ENCODE results near the gene PDRG1.

- TF ChIP-seq SUZ12 (IDR thresholded peaks at IDR 0.05; ENCODE audit: extremely low read depth, insufficient read depth, insufficient read length) (no peak), YY1 (IDR thresholded peaks at IDR 0.05; ENCODE audit: insufficient read depth, insufficient read length) (no peak), ZNF274 (IDR thresholded peaks at IDR 0.05; ENCODE audit: low read depth, low read length) (no peak)
Measured at GRCh38 chr20:31920275-31920855, 31.5 kb downstream of the PDRG1 start.

All from NT2/D1 (cell line).